SH-SY5Y (cell line): Measurements from ENCODE around the gene ZNRF3.

Source experiments
- GATA2 ChIP-seq: IDR thresholded peaks from 2 replicates; pipeline ENCODE4 v1.6.1; 2011; ENCODE audit warnings: mild to moderate bottlenecking, low read depth, low read length
- GATA3 ChIP-seq: IDR thresholded peaks from 2 replicates; pipeline ENCODE4 v1.6.1; 2011; ENCODE audit warnings: low read depth, mild to moderate bottlenecking, low read length, moderate library complexity

DNA sequence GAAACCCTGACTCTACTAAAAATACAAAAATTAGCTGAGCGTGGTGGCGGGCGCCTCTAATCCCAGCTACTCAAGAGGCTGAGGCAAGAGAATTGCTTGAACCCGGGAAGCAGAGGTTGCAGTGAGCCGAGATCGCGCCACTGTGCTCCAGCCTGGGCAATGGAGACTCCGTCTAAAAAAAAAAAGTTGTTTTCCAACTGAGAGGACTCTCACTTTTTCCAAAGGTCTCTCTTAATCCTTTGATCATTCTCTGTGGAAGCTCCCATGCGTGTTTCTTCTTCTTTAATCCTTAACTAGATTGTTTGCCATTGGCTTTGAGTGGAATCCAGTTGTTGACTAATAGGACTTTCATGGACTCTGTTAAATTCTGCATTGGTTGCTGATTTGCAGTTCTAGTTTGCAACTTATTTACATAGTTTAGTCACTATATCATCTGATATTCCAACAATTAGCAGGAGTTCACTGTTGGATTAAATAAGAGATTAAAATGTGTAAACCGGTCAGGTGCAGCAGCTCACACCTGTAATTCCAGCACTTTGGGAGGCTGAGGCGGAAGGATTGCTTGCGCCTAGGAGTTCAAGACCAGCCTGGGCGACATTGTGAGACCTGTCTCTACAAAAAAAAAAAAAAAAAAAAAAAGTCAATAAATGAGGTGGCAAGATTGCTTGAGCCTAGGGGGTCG lies 98.6 kb downstream of the ZNRF3 start:
- TF ChIP-seq GATA2 (no peak), GATA3 (no peak)
